Loucy (cell line): ENCODE results near the gene ZNF516.

Source experiments
- H2AFZ ChIP-seq: fragments of 200-600 bp; sonication (generic); 2 replicates; pipeline ENCODE4 v1.6.0; 2016; ENCODE audit warnings: antibody characterized with exemption, mild to moderate bottlenecking, low read length, moderate library complexity
- H3F3A ChIP-seq: fragments of 200-600 bp; 2 replicates; pipeline ENCODE4 v1.6.0; 2016; ENCODE audit warnings: antibody characterized with exemption, low read depth, mild to moderate bottlenecking
- H3K27me3 ChIP-seq: fragments of 200-600 bp; sonication (generic); 2 replicates; pipeline ENCODE4 v1.6.1; 2014; ENCODE audit warnings: low read length, mild to moderate bottlenecking; ENCODE audit not compliant: insufficient read depth, poor library complexity, severe bottlenecking
- H3K36me3 ChIP-seq: fragments of 200-600 bp; sonication (generic); 2 replicates; pipeline ENCODE4 v1.6.1; 2016; ENCODE audit warnings: low read length; ENCODE audit not compliant: insufficient read depth
- H3K4me1 ChIP-seq: fragments of 200-600 bp; sonication (generic); 2 replicates; pipeline ENCODE4 v1.5.1; 2014; ENCODE audit warnings: low read length, mild to moderate bottlenecking; ENCODE audit not compliant: insufficient read depth, poor library complexity, severe bottlenecking
- H3K4me2 ChIP-seq: fragments of 200-600 bp; sonication (generic); 2 replicates; pipeline ENCODE4 v1.6.0; 2014; ENCODE audit warnings: antibody characterized with exemption, low read length, low read depth, mild to moderate bottlenecking; ENCODE audit not compliant: poor library complexity, severe bottlenecking
- H3K4me3 ChIP-seq: fragments of 200-600 bp; sonication (generic); 2 replicates; pipeline ENCODE4 v1.5.1; 2014; ENCODE audit warnings: low read length, mild to moderate bottlenecking, mixed read lengths; ENCODE audit not compliant: poor library complexity, severe bottlenecking
- H3K79me2 ChIP-seq: fragments of 200-600 bp; sonication (generic); 2 replicates; pipeline ENCODE4 v1.6.1; 2014; ENCODE audit warnings: low read length; ENCODE audit not compliant: insufficient read depth
- H3K9ac ChIP-seq: fragments of 200-600 bp; sonication (generic); 2 replicates; pipeline ENCODE4 v1.6.0; 2014; ENCODE audit warnings: mild to moderate bottlenecking, low read depth, low read length, moderate library complexity; ENCODE audit not compliant: poor library complexity, severe bottlenecking
- H3K9me2 ChIP-seq: fragments of 200-600 bp; sonication (generic); replicated peaks from 2 replicates; pipeline ENCODE4 v1.6.1; 2016; ENCODE audit warnings: low read depth, low read length, mixed read lengths
- H3K9me3 ChIP-seq: fragments of 200-600 bp; sonication (generic); 2 replicates; pipeline ENCODE4 v1.6.1; 2014; ENCODE audit warnings: mild to moderate bottlenecking, antibody characterized with exemption, low read length, low read depth; ENCODE audit not compliant: insufficient read depth
- H4K20me1 ChIP-seq: fragments of 200-600 bp; sonication (generic); 2 replicates; pipeline ENCODE4 v1.6.0; 2014; ENCODE audit warnings: antibody characterized with exemption, low read length, mild to moderate bottlenecking; ENCODE audit not compliant: insufficient read depth, poor library complexity, severe bottlenecking
- EZH2phosphoT487 ChIP-seq: fragments of 200-600 bp; IDR thresholded peaks from 2 replicates; pipeline ENCODE4 v1.6.1; 2018; ENCODE audit warnings: antibody characterized with exemption, mild to moderate bottlenecking, moderate library complexity, borderline replicate concordance
- TF ChIP-seq, protein P1 (sequence below): fragments of 200-600 bp; sonication (generic); conservative IDR thresholded peaks from 2 replicates; pipeline ENCODE4 v1.5.1; 2014; ENCODE audit warnings: mild to moderate bottlenecking, antibody characterized with exemption, low read length

Gene ZNF516

GRCh38 chr18:76368271-76368670 lies 126.8 kb downstream of the ZNF516 start:
- no peaks in the 10 kb centered on the region for H4K20me1 ChIP-seq
- H3K27me3 ChIP-seq: no peaks in the 10 kb centered on the region
- no peaks in the 10 kb centered on the region; the same call in 1 of the 2 replicates for H3K36me3 ChIP-seq
- no peaks in the 10 kb centered on the region for H3K9me2 ChIP-seq
- TF ChIP-seq, protein P1, sequence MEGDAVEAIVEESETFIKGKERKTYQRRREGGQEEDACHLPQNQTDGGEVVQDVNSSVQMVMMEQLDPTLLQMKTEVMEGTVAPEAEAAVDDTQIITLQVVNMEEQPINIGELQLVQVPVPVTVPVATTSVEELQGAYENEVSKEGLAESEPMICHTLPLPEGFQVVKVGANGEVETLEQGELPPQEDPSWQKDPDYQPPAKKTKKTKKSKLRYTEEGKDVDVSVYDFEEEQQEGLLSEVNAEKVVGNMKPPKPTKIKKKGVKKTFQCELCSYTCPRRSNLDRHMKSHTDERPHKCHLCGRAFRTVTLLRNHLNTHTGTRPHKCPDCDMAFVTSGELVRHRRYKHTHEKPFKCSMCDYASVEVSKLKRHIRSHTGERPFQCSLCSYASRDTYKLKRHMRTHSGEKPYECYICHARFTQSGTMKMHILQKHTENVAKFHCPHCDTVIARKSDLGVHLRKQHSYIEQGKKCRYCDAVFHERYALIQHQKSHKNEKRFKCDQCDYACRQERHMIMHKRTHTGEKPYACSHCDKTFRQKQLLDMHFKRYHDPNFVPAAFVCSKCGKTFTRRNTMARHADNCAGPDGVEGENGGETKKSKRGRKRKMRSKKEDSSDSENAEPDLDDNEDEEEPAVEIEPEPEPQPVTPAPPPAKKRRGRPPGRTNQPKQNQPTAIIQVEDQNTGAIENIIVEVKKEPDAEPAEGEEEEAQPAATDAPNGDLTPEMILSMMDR: no peak
- TF ChIP-seq EZH2phosphoT487: no peak
- no peak overlapping the region for H3K4me2 ChIP-seq
- no peaks in the 10 kb centered on the region for H3F3A ChIP-seq
- no peak overlapping the region for H3K9ac ChIP-seq
- H3K4me3 ChIP-seq: no peak overlapping the region
- no peak overlapping the region for H2AFZ ChIP-seq
- H3K79me2 ChIP-seq: no peaks in the 10 kb centered on the region
- no peaks in the 10 kb centered on the region for H3K9me3 ChIP-seq
- H3K4me1 ChIP-seq: no peaks in the 10 kb centered on the region

- Histone ChIP-seq H3F3A (no peaks in the 10 kb centered on the region), H2AFZ (no peak overlapping the region), H3K9me2 (no peaks in the 10 kb centered on the region), H4K20me1 (no peaks in the 10 kb centered on the region), H3K79me2 (no peaks in the 10 kb centered on the region), H3K27me3 (no peaks in the 10 kb centered on the region), H3K36me3 (no peaks in the 10 kb centered on the region; the same call in 1 of the 2 replicates), H3K9me3 (no peaks in the 10 kb centered on the region), H3K4me1 (no peaks in the 10 kb centered on the region), H3K4me2 (no peak overlapping the region), H3K4me3 (no peak overlapping the region), H3K9ac (no peak overlapping the region)
- TF ChIP-seq EZH2phosphoT487: no peak
- TF ChIP-seq, protein P1: no peak
Measured at GRCh38 chr18:76367168-76368125, 127.6 kb downstream of the ZNF516 start.

DNA sequence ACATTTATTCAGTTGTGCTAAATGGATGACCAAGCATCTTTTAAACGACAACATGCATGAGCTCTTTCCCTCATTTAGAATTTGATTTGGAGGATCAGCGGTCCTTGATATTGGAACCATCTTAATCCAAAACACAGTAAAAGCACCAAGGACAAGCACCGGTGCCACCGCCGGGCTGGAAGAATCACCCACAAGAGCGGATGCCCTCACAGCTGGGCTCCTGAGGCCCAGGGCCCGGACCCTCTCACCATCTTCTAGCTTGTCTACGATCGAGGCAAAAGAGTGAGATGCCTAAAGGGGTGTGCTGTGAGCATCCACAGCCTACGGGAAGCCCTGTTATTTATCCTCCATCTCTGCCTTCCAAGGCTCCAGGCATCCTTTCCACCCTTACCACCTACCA lies 129.5 kb downstream of the ZNF516 start:
- no peak overlapping the region for H3K4me2 ChIP-seq
- H3K27me3 ChIP-seq: no peaks in the 10 kb centered on the region

More for the DNA sequence above, 129.5 kb downstream of the ZNF516 start:
- TF ChIP-seq EZH2phosphoT487: no peak
- TF ChIP-seq, protein P1: no peak
- Histone ChIP-seq H2AFZ (no peak overlapping the region), H3K9ac (no peak overlapping the region), H3K9me3 (no peaks in the 10 kb centered on the region), H3K36me3 (no peaks in the 10 kb centered on the region; the same call in 1 of the 2 replicates), H3F3A (no peaks in the 10 kb centered on the region), H3K9me2 (no peaks in the 10 kb centered on the region), H3K4me1 (no peaks in the 10 kb centered on the region), H3K79me2 (no peaks in the 10 kb centered on the region), H4K20me1 (no peaks in the 10 kb centered on the region), H3K4me3 (no peak overlapping the region)
